ENCODE results near the gene EPB41L3. TPM values are rescaled to one million over a fixed set of nuclear protein-coding genes. Genes with fewer than 3 reads are reported as not detected.

Gene EPB41L3
- total RNA-seq, 4 donors from 2014 or later, result 27.3 to 40.4 (median 34.6) TPM

- no peaks in the 10 kb centered on the region for H3K27me3 ChIP-seq
- intact Hi-C loops (cut with DNase I), result no loop called here
- 81 to 84% methylated on average over 2 of the region's 2 CpGs for WGBS, 2 donors
Measured at GRCh38 chr18:5452943-5453443, 90.8 kb downstream of the EPB41L3 start.

DNA sequence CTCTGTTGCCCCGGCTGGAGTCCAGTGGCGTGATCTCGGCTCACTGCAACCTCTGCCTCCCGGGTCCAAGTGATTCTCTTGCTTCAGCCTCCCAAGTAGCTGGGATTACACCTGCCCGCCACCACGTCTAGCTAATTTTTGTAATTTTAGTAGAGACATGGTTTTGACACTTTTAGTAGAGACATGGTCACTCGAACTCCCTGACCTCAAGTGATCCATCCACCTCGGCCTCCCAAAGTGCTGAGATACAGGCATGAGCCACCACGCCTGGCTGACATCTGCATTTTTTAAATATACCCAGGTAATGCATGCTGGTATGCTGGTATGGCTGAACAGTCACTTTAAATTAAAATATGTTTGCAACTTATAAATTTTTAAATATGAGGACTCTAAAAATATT is 91.9 kb downstream of the EPB41L3 start:
- intact Hi-C loops (cut with DNase I), result no loop called here
- 95 to 96% methylated on average over 9 of the region's 9 CpGs for WGBS, 2 donors
- DNase-seq, result no peak

More at GRCh38 chr18:5452943-5453443, 90.8 kb downstream of the EPB41L3 start:
- no peak for DNase-seq
- Histone ChIP-seq H3K9me3 (no peaks in the 10 kb centered on the region), H3K36me3 (no peaks in the 10 kb centered on the region), H3K4me1 (no peaks in the 10 kb centered on the region), H3K4me3 (replicated peaks in 1 of 3) (no peak overlapping the region), H3K27ac (no peak overlapping the region)
- no peak for TF ChIP-seq CTCF (IDR thresholded peaks at IDR 0.05)
- no peak for TF ChIP-seq POLR2A (IDR thresholded peaks at IDR 0.05)

DNA sequence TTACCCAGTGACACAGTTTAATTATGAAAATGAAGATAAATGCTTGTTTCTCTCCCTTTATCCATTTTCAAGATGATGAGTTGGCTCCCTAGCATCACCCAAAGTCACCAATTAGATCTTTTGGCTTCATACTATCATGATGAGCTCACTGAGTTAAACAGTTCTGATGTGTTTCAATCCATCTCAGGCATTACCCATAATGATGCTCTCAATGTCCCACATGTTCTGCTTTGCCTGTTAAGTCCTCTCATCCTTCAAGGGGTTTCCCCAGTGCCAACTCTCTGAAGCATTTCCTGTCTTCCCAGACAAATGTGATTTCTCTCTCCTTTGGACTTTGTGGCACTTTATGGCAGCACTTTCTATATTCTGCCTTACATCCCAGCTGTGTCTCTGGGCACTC is 92.6 kb downstream of the EPB41L3 start:
- H3K4me3 ChIP-seq (replicated peaks in 1 of 3), result no peak overlapping the region
- no peaks in the 10 kb centered on the region for H3K27me3 ChIP-seq
- H3K9me3 ChIP-seq, result no peaks in the 10 kb centered on the region
- no peak overlapping the region for H3K27ac ChIP-seq
- no peak for TF ChIP-seq CTCF (IDR thresholded peaks at IDR 0.05)
- TF ChIP-seq POLR2A (IDR thresholded peaks at IDR 0.05), result no peak
- H3K4me1 ChIP-seq, result no peaks in the 10 kb centered on the region
- intact Hi-C loops (cut with DNase I), result no loop called here
- no peak for DNase-seq
- H3K36me3 ChIP-seq, result no peaks in the 10 kb centered on the region

More for the DNA sequence above, 91.9 kb downstream of the EPB41L3 start:
- H3K27me3 ChIP-seq, result no peaks in the 10 kb centered on the region
- H3K36me3 ChIP-seq, result no peaks in the 10 kb centered on the region
- H3K9me3 ChIP-seq, result no peaks in the 10 kb centered on the region
- H3K4me3 ChIP-seq (replicated peaks in 1 of 3), result no peak overlapping the region
- no peaks in the 10 kb centered on the region for H3K4me1 ChIP-seq
- H3K27ac ChIP-seq, result no peak overlapping the region
- no peak for TF ChIP-seq POLR2A (IDR thresholded peaks at IDR 0.05)
- TF ChIP-seq CTCF (IDR thresholded peaks at IDR 0.05), result no peak

DNA sequence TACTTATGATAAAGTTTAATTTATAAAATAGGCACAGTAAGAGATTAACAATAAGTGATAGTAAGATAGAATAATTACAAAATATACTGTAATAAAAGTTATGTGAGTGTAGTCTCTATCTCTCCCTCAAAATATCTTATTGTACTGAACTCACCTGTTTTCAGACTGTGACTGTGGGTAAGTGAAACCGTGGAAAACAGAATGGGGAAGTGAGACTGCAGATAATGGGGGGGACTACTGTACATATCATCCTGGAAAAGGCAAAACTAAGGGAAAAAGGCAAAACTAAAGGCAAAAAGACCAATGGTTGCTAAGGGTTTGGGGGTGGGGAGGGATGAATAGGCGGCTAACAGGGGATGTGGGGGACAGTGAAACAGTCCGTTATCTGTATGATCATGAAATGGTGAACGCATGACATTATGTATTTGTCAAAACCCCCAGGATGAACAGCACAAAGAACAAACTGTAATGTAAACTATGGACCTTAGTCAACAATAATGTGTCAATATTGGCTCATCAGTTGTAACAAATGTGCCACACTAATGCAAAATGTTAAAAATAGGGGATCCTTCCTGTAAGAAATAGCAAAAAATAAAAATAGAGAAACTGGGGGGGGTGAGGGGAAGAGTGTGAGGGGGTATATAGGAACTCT is 93.8 kb downstream of the EPB41L3 start:
- H3K27ac ChIP-seq, result no peak overlapping the region
- intact Hi-C loops (cut with DNase I), result no loop called here
- 94 to 95% methylated on average over 4 of the region's 4 CpGs for WGBS, 2 donors

More for the DNA sequence above, 93.8 kb downstream of the EPB41L3 start:
- H3K9me3 ChIP-seq, result no peaks in the 10 kb centered on the region
- no peak overlapping the region for H3K4me3 ChIP-seq (replicated peaks in 1 of 3)
- H3K36me3 ChIP-seq, result no peaks in the 10 kb centered on the region
- no peaks in the 10 kb centered on the region for H3K4me1 ChIP-seq
- no peak for TF ChIP-seq POLR2A (IDR thresholded peaks at IDR 0.05)
- TF ChIP-seq CTCF (IDR thresholded peaks at IDR 0.05), result no peak
- H3K27me3 ChIP-seq, result no peaks in the 10 kb centered on the region
- DNase-seq, result no peak

Measured in thyroid gland (tissue), 4 donors.